Glomerular visceral epithelial cell (primary cell): Measurements from ENCODE around the gene SLC25A21.
A peak's percentile ranks its signal among the peaks of the same experiment; 100 is the strongest.
"Not testable (repeated sequence)": the region's sequence is repeated elsewhere in the genome, so short reads cannot be mapped to it uniquely, and the experiment has no call there.

Experiments
- DNase-seq: peaks from one replicate; pipeline ENCODE4 v3.0.0-alpha.2; 2016; ENCODE audit errors: extremely low spot score

Gene SLC25A21

GRCh38 chr14:36942522-36943245, 229.7 kb downstream of the SLC25A21 start:
- DNase-seq: no peak

GRCh38 chr14:36941783-36942521, 230.5 kb downstream of the SLC25A21 start:
- DNase-seq: peak; percentile 63

GRCh38 chr14:36940476-36940875, 231.9 kb downstream of the SLC25A21 start:
- no peak for DNase-seq

- no peak for DNase-seq
These were observed 233.1 kb downstream of the SLC25A21 start for GRCh38 chr14:36939265-36939664.

GRCh38 chr14:36938678-36939077, 233.7 kb downstream of the SLC25A21 start:
- no peak for DNase-seq

GRCh38 chr14:36935976-36936678, 236.3 kb downstream of the SLC25A21 start:
- DNase-seq: no peak

- no peak for DNase-seq
These were observed 238.1 kb downstream of the SLC25A21 start for GRCh38 chr14:36934304-36934703.

- no peak for DNase-seq
These were observed 240.6 kb downstream of the SLC25A21 start for GRCh38 chr14:36931791-36932190.

GRCh38 chr14:36928432-36928831, 244.0 kb downstream of the SLC25A21 start:
- DNase-seq: no peak

GRCh38 chr14:36925094-36925493, 247.3 kb downstream of the SLC25A21 start:
- DNase-seq: no peak

GRCh38 chr14:36916668-36917067, 255.7 kb downstream of the SLC25A21 start:
- no peak for DNase-seq

- DNase-seq: no peak
These were observed 257.3 kb downstream of the SLC25A21 start for GRCh38 chr14:36915081-36915480.

GRCh38 chr14:36910578-36910977, 261.8 kb downstream of the SLC25A21 start:
- DNase-seq: no peak

- no peak for DNase-seq
These were observed 267.0 kb downstream of the SLC25A21 start for GRCh38 chr14:36905272-36905888.

- no peak for DNase-seq
These were observed 270.5 kb downstream of the SLC25A21 start for GRCh38 chr14:36901861-36902260.

- DNase-seq: no peak
These were observed 271.6 kb downstream of the SLC25A21 start for GRCh38 chr14:36900846-36901245.

GRCh38 chr14:36896300-36896699, 276.1 kb downstream of the SLC25A21 start:
- DNase-seq: not testable (repeated sequence)

- DNase-seq: no peak
These were observed 288.4 kb downstream of the SLC25A21 start for GRCh38 chr14:36884049-36884448.

- DNase-seq: no peak
These were observed 292.1 kb downstream of the SLC25A21 start for GRCh38 chr14:36880276-36880675.

GRCh38 chr14:36879558-36879957, 292.8 kb downstream of the SLC25A21 start:
- DNase-seq: peak; percentile 0

- DNase-seq: no peak
These were observed 297.8 kb downstream of the SLC25A21 start for GRCh38 chr14:36874396-36875138.
